Measurements from ENCODE around the gene BCR.

BCR gene

DNA sequence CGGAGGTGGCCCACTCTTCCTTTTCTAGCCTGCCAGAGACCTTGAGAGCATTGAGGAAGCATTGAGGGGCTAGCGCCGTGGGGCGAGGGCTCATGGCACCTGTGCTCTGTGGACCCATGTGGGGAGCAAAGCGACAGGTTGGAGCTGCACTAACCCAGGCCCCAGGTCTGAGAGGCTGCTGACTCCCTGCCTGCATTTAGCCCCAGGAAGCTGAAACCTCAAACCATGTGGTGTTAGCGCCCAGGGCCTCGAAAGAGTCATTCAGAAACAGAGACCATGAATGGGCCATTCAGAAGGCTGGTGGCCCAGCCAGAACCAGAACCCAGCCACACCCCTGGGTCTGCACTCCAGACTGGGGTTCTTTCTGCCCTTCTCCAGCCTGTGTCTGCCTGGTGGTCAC, 88.6 kb downstream of the BCR start:
- Histone ChIP-seq H3K27ac (ENCODE audit: low read depth, low read length) (no peak overlapping the region), H3F3A (ENCODE audit: control insufficient read depth, insufficient read depth) (no peaks in the 10 kb centered on the region), H4K20me1 (ENCODE audit: control insufficient read depth, insufficient read depth, low read depth, low read length) (peaks cover 6% of the 10 kb centered on the region; the same call in 1 of the 2 replicates), H3K9me3 (ENCODE audit: control insufficient read depth, insufficient read depth, low read length) (no peaks in the 10 kb centered on the region), H3K27me3 (ENCODE audit: control insufficient read depth, low read length) (no peaks in the 10 kb centered on the region), H3K79me2 (ENCODE audit: control insufficient read depth, low read length) (peaks cover 4% of the 10 kb centered on the region; the same call in 1 of the 2 replicates), H3K9me2 (replicated peaks; ENCODE audit: control insufficient read depth, low read length) (no peaks in the 10 kb centered on the region), H3K4me1 (ENCODE audit: control insufficient read depth, low read length) (peaks cover 43% of the 10 kb centered on the region), H3K4me3 (ENCODE audit: low read length) (no peak overlapping the region), H3K36me3 (ENCODE audit: control insufficient read depth, low read length) (peaks cover 88% of the 10 kb centered on the region), H3K4me2 (ENCODE audit: low read length) (peak overlapping the region; percentile 16)
- TF ChIP-seq, protein P1, sequence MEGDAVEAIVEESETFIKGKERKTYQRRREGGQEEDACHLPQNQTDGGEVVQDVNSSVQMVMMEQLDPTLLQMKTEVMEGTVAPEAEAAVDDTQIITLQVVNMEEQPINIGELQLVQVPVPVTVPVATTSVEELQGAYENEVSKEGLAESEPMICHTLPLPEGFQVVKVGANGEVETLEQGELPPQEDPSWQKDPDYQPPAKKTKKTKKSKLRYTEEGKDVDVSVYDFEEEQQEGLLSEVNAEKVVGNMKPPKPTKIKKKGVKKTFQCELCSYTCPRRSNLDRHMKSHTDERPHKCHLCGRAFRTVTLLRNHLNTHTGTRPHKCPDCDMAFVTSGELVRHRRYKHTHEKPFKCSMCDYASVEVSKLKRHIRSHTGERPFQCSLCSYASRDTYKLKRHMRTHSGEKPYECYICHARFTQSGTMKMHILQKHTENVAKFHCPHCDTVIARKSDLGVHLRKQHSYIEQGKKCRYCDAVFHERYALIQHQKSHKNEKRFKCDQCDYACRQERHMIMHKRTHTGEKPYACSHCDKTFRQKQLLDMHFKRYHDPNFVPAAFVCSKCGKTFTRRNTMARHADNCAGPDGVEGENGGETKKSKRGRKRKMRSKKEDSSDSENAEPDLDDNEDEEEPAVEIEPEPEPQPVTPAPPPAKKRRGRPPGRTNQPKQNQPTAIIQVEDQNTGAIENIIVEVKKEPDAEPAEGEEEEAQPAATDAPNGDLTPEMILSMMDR (IDR thresholded peaks at IDR 0.05; ENCODE audit: low read depth, low read length, poor library complexity, severe bottlenecking), result no peak
- no peak for TF ChIP-seq EZH2phosphoT487 (IDR thresholded peaks at IDR 0.05; ENCODE audit: borderline replicate concordance, low read length)

DNA sequence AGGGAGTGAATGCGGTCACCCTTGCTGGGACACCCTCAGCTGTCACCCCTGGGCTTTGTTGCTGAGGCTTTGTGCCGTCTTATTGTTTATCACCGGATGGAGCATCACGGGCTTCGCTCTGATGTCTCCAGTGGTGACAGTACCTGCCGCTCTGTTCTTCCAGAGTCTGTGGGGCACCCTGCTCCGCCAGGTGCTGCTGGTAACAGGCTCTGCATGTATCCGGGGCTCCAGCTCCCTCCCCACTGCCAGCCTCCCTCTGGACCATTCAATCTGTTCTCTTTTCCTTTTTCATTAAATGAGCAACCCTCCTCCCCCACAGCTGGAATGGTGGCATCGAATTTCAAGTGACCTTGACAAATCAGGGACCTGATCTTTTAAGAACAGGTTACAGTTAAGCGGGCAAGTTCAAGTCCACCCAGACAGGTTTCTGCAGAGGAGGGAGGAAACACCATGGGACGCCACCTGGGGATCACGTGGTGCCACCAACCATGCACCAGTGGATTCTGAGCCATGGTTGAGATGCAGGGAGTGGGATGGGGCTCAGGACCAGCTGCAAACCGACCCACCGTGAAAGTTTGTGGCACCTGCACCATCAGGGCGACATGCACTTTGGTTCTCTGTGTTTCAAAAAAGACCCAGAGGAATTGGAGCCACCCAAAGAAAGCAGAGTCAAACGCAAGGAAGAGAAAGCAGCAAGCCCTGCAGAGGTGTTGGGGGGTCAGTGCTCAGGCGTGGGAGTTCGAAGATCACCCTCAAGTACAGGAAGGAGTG, 89.3 kb downstream of the BCR start:
- H3F3A ChIP-seq (ENCODE audit: control insufficient read depth, insufficient read depth), result no peaks in the 10 kb centered on the region
- H4K20me1 ChIP-seq (ENCODE audit: control insufficient read depth, insufficient read depth, low read depth, low read length), result peaks cover 6% of the 10 kb centered on the region; the same call in 1 of the 2 replicates
- peak overlapping the region; percentile 16; the same call in 1 of the 2 replicates for H3K4me2 ChIP-seq (ENCODE audit: low read length)
- H3K4me3 ChIP-seq (ENCODE audit: low read length), result no peak overlapping the region
- H3K9me2 ChIP-seq (replicated peaks; ENCODE audit: control insufficient read depth, low read length), result no peaks in the 10 kb centered on the region
- H3K4me1 ChIP-seq (ENCODE audit: control insufficient read depth, low read length), result peaks cover 38% of the 10 kb centered on the region
- TF ChIP-seq, protein P1 (IDR thresholded peaks at IDR 0.05; ENCODE audit: low read depth, low read length, poor library complexity, severe bottlenecking), result no peak
- TF ChIP-seq EZH2phosphoT487 (IDR thresholded peaks at IDR 0.05; ENCODE audit: borderline replicate concordance, low read length), result no peak
- H3K27ac ChIP-seq (ENCODE audit: low read depth, low read length), result 0 out of 2 replicates have a peak overlapping the region, but pooled peaks have one; percentile 8
- H3K79me2 ChIP-seq (ENCODE audit: control insufficient read depth, low read length), result peaks cover 4% of the 10 kb centered on the region; the same call in 1 of the 2 replicates
- peaks cover 86% of the 10 kb centered on the region for H3K36me3 ChIP-seq (ENCODE audit: control insufficient read depth, low read length)
- H3K9me3 ChIP-seq (ENCODE audit: control insufficient read depth, insufficient read depth, low read length), result no peaks in the 10 kb centered on the region
- H3K27me3 ChIP-seq (ENCODE audit: control insufficient read depth, low read length), result no peaks in the 10 kb centered on the region

DNA sequence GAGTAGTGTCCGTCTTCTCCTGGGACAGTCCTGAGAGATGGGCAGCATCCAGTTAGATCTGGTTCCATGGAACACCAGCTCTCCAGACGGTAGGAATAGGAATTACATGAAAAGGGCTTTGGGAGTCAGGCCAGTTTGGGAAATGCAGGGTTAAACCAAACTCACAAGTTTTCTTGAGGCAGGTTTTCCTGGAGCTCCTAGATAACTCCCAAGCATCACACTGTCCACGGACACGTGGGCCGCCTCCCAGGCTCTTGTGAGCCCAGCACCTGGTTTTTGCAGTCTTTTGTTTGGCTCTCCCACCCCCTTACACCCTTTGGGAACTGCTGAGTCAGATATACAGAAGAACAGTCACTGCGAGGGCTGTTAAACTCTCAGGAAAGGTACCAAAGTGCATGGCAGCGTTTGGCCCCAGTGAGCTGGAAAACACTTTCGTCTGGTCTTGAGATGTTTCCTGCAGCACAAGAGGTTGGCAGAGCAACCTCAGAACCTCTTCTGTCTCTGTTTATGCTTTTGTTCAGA, 90.0 kb downstream of the BCR start:
- peaks cover 38% of the 10 kb centered on the region for H3K4me1 ChIP-seq (ENCODE audit: control insufficient read depth, low read length)
- H3K27ac ChIP-seq (ENCODE audit: low read depth, low read length), result 0 out of 2 replicates have a peak overlapping the region, but pooled peaks have one; percentile 8
- H3K36me3 ChIP-seq (ENCODE audit: control insufficient read depth, low read length), result peaks cover 83% of the 10 kb centered on the region
- H3K79me2 ChIP-seq (ENCODE audit: control insufficient read depth, low read length), result peaks cover 4% of the 10 kb centered on the region; the same call in 1 of the 2 replicates
- H3K9me2 ChIP-seq (replicated peaks; ENCODE audit: control insufficient read depth, low read length), result no peaks in the 10 kb centered on the region
- H4K20me1 ChIP-seq (ENCODE audit: control insufficient read depth, insufficient read depth, low read depth, low read length), result peaks cover 6% of the 10 kb centered on the region; the same call in 1 of the 2 replicates
- no peaks in the 10 kb centered on the region for H3K9me3 ChIP-seq (ENCODE audit: control insufficient read depth, insufficient read depth, low read length)
- no peak overlapping the region for H3K4me3 ChIP-seq (ENCODE audit: low read length)
- H3K4me2 ChIP-seq (ENCODE audit: low read length), result no peak overlapping the region
- no peaks in the 10 kb centered on the region for H3F3A ChIP-seq (ENCODE audit: control insufficient read depth, insufficient read depth)
- H3K27me3 ChIP-seq (ENCODE audit: control insufficient read depth, low read length), result no peaks in the 10 kb centered on the region
- no peak for TF ChIP-seq EZH2phosphoT487 (IDR thresholded peaks at IDR 0.05; ENCODE audit: borderline replicate concordance, low read length)
- TF ChIP-seq, protein P1 (IDR thresholded peaks at IDR 0.05; ENCODE audit: low read depth, low read length, poor library complexity, severe bottlenecking), result no peak

All from DOHH2 (cell line).